ENCODE results near the gene SMAD7. TPM values are rescaled to one million over a fixed set of nuclear protein-coding genes. Genes with fewer than 3 reads are reported as not detected.

Gene SMAD7
- total RNA-seq, 1 donor from 2014 or later: 34.1 TPM

GRCh38 chr18:48933578-48934414 lies 17.0 kb downstream of the SMAD7 start:
- no peak for DNase-seq (ENCODE audit: extremely low spot score in 2 of 2)
- Histone ChIP-seq H3K4me3 (peak overlapping the region; percentile 1), H3K27me3 (no peaks in the 10 kb centered on the region), H3K9me3 (no peaks in the 10 kb centered on the region), H3K36me3 (no peaks in the 10 kb centered on the region), H3K27ac (peak overlapping the region; percentile 94), H3K4me1 (peaks cover 100% of the 10 kb centered on the region)
- intact Hi-C loops (cut with DNase I): no loop called here
- TF ChIP-seq CTCF (IDR thresholded peaks at IDR 0.05): no peak
- TF ChIP-seq POLR2AphosphoS5 (IDR thresholded peaks at IDR 0.05; ENCODE audit: insufficient read depth in 1 of 2, low read depth in 1 of 2): no peak
- no peak for TF ChIP-seq POLR2A (IDR thresholded peaks at IDR 0.05)

GRCh38 chr18:48932822-48933510 lies 17.8 kb downstream of the SMAD7 start:
- Histone ChIP-seq H3K4me1 (peaks cover 100% of the 10 kb centered on the region), H3K36me3 (no peaks in the 10 kb centered on the region), H3K27me3 (no peaks in the 10 kb centered on the region), H3K9me3 (no peaks in the 10 kb centered on the region), H3K27ac (peak overlapping the region; percentile 94), H3K4me3 (no peak overlapping the region)
- intact Hi-C loops (cut with DNase I): no loop called here
- DNase-seq (ENCODE audit: extremely low spot score in 2 of 2): no peak
- TF ChIP-seq POLR2AphosphoS5 (IDR thresholded peaks at IDR 0.05; ENCODE audit: insufficient read depth in 1 of 2, low read depth in 1 of 2) (no peak), POLR2A (IDR thresholded peaks at IDR 0.05) (no peak), CTCF (IDR thresholded peaks at IDR 0.05) (no peak)

GRCh38 chr18:48932462-48932818 lies 18.3 kb downstream of the SMAD7 start:
- Histone ChIP-seq H3K27ac (peak overlapping the region; percentile 94), H3K9me3 (no peaks in the 10 kb centered on the region), H3K4me3 (no peak overlapping the region), H3K36me3 (no peaks in the 10 kb centered on the region), H3K27me3 (no peaks in the 10 kb centered on the region), H3K4me1 (peaks cover 100% of the 10 kb centered on the region)
- TF ChIP-seq POLR2AphosphoS5 (IDR thresholded peaks at IDR 0.05; ENCODE audit: insufficient read depth in 1 of 2, low read depth in 1 of 2): no peak
- TF ChIP-seq POLR2A (IDR thresholded peaks at IDR 0.05): no peak
- TF ChIP-seq CTCF (IDR thresholded peaks at IDR 0.05): no peak
- intact Hi-C loops (cut with DNase I): no loop called here
- no peak for DNase-seq (ENCODE audit: extremely low spot score in 2 of 2)

GRCh38 chr18:48931680-48932461 lies 18.9 kb downstream of the SMAD7 start:
- intact Hi-C loops (cut with DNase I): no loop called here
- Histone ChIP-seq H3K4me1 (peaks cover 100% of the 10 kb centered on the region), H3K36me3 (no peaks in the 10 kb centered on the region), H3K27me3 (no peaks in the 10 kb centered on the region), H3K9me3 (no peaks in the 10 kb centered on the region), H3K27ac (peak overlapping the region; percentile 94), H3K4me3 (no peak overlapping the region)
- no peak for DNase-seq (ENCODE audit: extremely low spot score in 2 of 2)
- no peak for TF ChIP-seq POLR2A (IDR thresholded peaks at IDR 0.05)

DNA sequence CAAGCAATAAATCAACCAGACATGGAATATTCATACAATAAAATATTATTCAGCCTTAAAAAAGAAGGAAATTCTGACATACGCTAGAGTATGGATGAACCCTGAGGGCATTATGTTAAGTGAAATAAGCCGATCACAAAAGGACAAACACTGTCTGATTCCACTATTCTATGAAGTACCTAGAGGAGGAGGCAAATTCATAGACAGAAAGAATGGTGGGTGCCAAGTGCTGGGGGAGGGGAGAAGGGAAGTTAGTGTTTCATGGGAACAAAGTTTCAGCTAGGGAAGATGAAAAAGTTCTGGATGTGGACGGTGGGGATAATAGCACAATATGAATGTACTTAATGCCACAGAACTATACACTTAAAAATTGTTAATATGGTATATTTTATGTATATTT lies 19.8 kb downstream of the SMAD7 start:
- Histone ChIP-seq H3K36me3 (no peaks in the 10 kb centered on the region), H3K4me1 (peaks cover 99% of the 10 kb centered on the region), H3K27ac (peak overlapping the region; percentile 94), H3K9me3 (no peaks in the 10 kb centered on the region), H3K27me3 (no peaks in the 10 kb centered on the region), H3K4me3 (no peak overlapping the region)
- TF ChIP-seq POLR2A (IDR thresholded peaks at IDR 0.05) (no peak), CTCF (IDR thresholded peaks at IDR 0.05) (no peak), POLR2AphosphoS5 (IDR thresholded peaks at IDR 0.05; ENCODE audit: insufficient read depth in 1 of 2, low read depth in 1 of 2) (no peak)
- intact Hi-C loops (cut with DNase I): no loop called here
- DNase-seq (ENCODE audit: extremely low spot score in 2 of 2): no peak

Data from vagina (tissue), 2 donors.